DMS79 treated with DMSO at 0.1 percent for 48 hours (cell line): Measurements from ENCODE around the gene MYO16.

Experiments
- DNase-seq: peaks from one replicate; lab custom pipeline; 2025; lab: John Stamatoyannopoulos, UW

The MYO16 gene

GRCh38 chr13:108629181-108629752, at the start of gene MYO16:
MYO16 (plus strand) TSS chr13:108629611; CDS start chr13:108629845, 234 bp downstream.
- DNase-seq: no peak

- DNase-seq: no peak
Measured at GRCh38 chr13:108586826-108587225, 42.6 kb upstream of the MYO16 start.

GRCh38 chr13:108588516-108588915, 40.9 kb upstream of the MYO16 start:
- DNase-seq: no peak

- no peak for DNase-seq
Measured at GRCh38 chr13:108594153-108594552, 35.3 kb upstream of the MYO16 start.

- no peak for DNase-seq
Measured at GRCh38 chr13:108595436-108596274, 33.8 kb upstream of the MYO16 start.

GRCh38 chr13:108597943-108598342, 31.5 kb upstream of the MYO16 start:
- no peak for DNase-seq

GRCh38 chr13:108606424-108606823, 23.0 kb upstream of the MYO16 start:
- no peak for DNase-seq

GRCh38 chr13:108609353-108609752, 20.1 kb upstream of the MYO16 start:
- no peak for DNase-seq

GRCh38 chr13:108610507-108610906, 18.9 kb upstream of the MYO16 start:
- no peak for DNase-seq

- no peak for DNase-seq
Measured at GRCh38 chr13:108615241-108615640, 14.2 kb upstream of the MYO16 start.

GRCh38 chr13:108618233-108618632, 11.2 kb upstream of the MYO16 start:
- DNase-seq: no peak

GRCh38 chr13:108621462-108621861, 7.9 kb upstream of the MYO16 start:
- no peak for DNase-seq

- no peak for DNase-seq
Measured at GRCh38 chr13:108624108-108624507, 5.3 kb upstream of the MYO16 start.

GRCh38 chr13:108624979-108625378, 4.4 kb upstream of the MYO16 start:
- DNase-seq: no peak

- no peak for DNase-seq
Measured at GRCh38 chr13:108629988-108630387, 577 bp downstream of the MYO16 start.

GRCh38 chr13:108632649-108633167, 3.3 kb downstream of the MYO16 start:
- DNase-seq: no peak

GRCh38 chr13:108638901-108639300, 9.5 kb downstream of the MYO16 start:
- DNase-seq: no peak

GRCh38 chr13:108643646-108644353, 14.4 kb downstream of the MYO16 start:
- DNase-seq: no peak

- no peak for DNase-seq
Measured at GRCh38 chr13:108645376-108645775, 16.0 kb downstream of the MYO16 start.

- no peak for DNase-seq
Measured at GRCh38 chr13:108650271-108650670, 20.9 kb downstream of the MYO16 start.

GRCh38 chr13:108656742-108657141, 27.3 kb downstream of the MYO16 start:
- DNase-seq: no peak

- DNase-seq: no peak
Measured at GRCh38 chr13:108657519-108657918, 28.1 kb downstream of the MYO16 start.

GRCh38 chr13:108662528-108662927, 33.1 kb downstream of the MYO16 start:
- no peak for DNase-seq
